Adipocyte (in vitro differentiated cells): ENCODE data around the gene GYG1.

Experiments
- DNase-seq: peaks from one replicate; pipeline ENCODE4 v3.0.0-alpha.2; 2015; ENCODE audit warnings: low read depth
- H3K27me3 ChIP-seq: replicated peaks from 2 replicates; pipeline ENCODE4 v1.7.0; 2013; ENCODE audit warnings: mild to moderate bottlenecking, low read length, moderate library complexity; ENCODE audit not compliant: control insufficient read depth, insufficient read depth
- H3K36me3 ChIP-seq: 2 replicates; pipeline ENCODE4 v1.7.0; 2013; ENCODE audit warnings: low read length, mild to moderate bottlenecking, moderate library complexity; ENCODE audit not compliant: control insufficient read depth, insufficient read depth, severe bottlenecking
- H3K4me1 ChIP-seq: 2 replicates; pipeline ENCODE4 v1.7.0; 2013; ENCODE audit warnings: mild to moderate bottlenecking, low read length, moderate library complexity; ENCODE audit not compliant: control insufficient read depth, insufficient read depth
- H3K4me3 ChIP-seq: 2 replicates; pipeline ENCODE4 v1.7.0; 2013; ENCODE audit warnings: mild to moderate bottlenecking, low read length, moderate library complexity
- H3K9ac ChIP-seq: 2 replicates; pipeline ENCODE4 v1.7.0; 2013; ENCODE audit warnings: mild to moderate bottlenecking, low read length, moderate library complexity
- H3K9me3 ChIP-seq: 2 replicates; pipeline ENCODE4 v1.7.0; 2013; ENCODE audit warnings: mild to moderate bottlenecking, low read length, moderate library complexity; ENCODE audit not compliant: control insufficient read depth

Gene GYG1

DNA sequence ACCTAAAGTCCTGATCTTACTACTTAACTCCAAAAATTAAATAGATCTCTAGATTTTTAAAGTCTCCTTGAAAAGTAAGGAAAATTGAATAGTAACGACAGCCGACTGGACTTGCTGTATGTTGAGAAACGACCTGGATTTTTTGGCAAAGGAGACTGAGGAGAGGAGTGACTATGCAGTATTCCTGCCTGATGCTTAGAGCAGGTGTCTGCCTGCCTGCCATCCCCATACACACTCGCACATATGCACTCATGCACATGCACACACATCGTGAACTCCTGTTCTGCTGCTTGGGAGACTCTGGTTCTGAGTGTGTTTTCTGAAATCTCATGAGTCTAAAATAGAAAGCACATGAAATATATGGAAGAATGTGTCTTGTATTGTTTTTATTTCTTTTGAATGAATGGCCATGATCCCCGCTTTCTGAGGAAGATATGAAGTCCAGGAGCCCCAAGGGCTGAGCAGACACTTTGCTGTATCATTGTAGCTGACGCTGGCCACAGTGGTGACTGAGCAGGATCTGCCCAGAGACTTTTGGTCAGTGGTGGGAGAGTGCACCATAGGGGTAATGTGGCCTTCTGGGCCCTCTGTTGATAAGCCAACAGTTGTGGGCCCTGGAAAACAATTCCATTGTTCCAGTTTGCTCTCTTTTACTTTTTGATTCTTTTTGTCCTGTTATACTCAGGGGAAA, 16.4 kb downstream of the GYG1 start:
- no peaks in the 10 kb centered on the region for H3K9me3 ChIP-seq
- no peak overlapping the region for H3K9ac ChIP-seq
- H3K27me3 ChIP-seq: no peaks in the 10 kb centered on the region
- no peak for DNase-seq
- H3K4me1 ChIP-seq: peaks cover 15% of the 10 kb centered on the region
- no peak overlapping the region for H3K4me3 ChIP-seq
- peaks cover 54% of the 10 kb centered on the region for H3K36me3 ChIP-seq

DNA sequence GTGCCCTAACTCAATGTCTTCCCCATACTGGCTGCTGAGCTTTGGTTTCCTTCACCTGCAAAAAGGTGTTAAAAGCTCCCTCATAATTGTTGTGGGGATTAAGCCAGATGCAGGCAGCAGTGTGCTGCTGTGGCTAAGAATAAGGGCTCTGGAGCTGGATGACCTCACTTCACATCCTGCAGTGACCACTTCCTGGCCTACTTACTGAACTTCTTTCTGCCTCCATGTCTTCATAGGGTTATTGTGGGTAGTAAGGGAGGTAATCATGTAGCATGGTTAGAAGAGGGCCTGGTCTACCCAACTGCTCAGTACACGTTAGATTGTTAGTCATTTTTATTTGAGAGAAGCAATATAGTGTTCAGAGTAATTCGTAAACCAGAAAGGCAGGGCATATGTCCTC, 18.4 kb downstream of the GYG1 start:
- Histone ChIP-seq H3K9ac (no peak overlapping the region), H3K4me1 (peaks cover 14% of the 10 kb centered on the region), H3K4me3 (no peak overlapping the region), H3K27me3 (no peaks in the 10 kb centered on the region), H3K9me3 (no peaks in the 10 kb centered on the region), H3K36me3 (peaks cover 68% of the 10 kb centered on the region)
- DNase-seq: no peak

DNA sequence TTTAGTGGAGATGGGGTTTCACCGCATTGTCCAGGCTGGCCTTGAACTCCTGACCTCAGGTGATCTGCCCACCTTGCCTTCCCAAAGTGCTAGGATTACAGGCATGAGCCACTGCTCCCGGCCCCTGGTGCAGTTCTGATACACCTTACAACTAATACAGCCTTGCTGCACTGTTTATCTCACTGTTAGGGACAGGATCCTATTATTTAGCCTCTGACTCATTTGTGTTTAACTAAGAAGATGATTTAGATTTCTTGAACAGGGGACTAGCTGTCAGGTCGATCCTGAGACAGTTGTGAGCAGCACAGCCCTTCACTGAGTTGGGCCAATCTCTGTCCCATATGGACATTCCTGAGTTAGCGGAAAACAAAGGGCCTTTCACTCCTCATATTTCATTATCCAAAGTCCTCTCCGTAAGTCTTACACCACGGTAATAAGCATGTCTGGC, 19.2 kb downstream of the GYG1 start:
- no peak overlapping the region for H3K4me3 ChIP-seq

DNA sequence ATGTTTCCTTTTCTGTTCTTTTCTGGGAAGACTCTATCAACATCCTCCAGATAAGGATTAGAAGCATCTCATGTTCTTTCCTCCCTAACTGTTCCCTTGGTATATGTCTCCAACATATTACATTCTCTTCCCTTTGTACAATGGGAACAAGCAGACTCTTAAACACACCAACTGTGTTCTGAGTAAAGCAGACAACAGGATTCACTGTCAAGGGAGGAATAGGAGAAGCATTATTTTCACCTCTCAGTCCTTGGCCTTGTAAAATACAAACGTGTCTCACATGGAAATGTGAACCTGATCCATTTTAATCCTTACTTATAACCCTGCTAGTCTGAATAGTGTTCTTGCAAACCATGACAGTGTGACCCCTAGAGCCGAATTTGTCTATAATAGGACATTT, 19.6 kb downstream of the GYG1 start:
- H3K9me3 ChIP-seq: no peaks in the 10 kb centered on the region
- no peak overlapping the region for H3K9ac ChIP-seq
- no peak overlapping the region for H3K4me3 ChIP-seq
- no peaks in the 10 kb centered on the region for H3K27me3 ChIP-seq
- no peak for DNase-seq
- H3K4me1 ChIP-seq: peaks cover 13% of the 10 kb centered on the region
- peaks cover 64% of the 10 kb centered on the region for H3K36me3 ChIP-seq

More for the DNA sequence above, 19.2 kb downstream of the GYG1 start:
- peaks cover 14% of the 10 kb centered on the region for H3K4me1 ChIP-seq
- DNase-seq: no peak
- no peaks in the 10 kb centered on the region for H3K27me3 ChIP-seq
- no peak overlapping the region for H3K9ac ChIP-seq
- no peaks in the 10 kb centered on the region for H3K9me3 ChIP-seq
- peaks cover 67% of the 10 kb centered on the region for H3K36me3 ChIP-seq

DNA sequence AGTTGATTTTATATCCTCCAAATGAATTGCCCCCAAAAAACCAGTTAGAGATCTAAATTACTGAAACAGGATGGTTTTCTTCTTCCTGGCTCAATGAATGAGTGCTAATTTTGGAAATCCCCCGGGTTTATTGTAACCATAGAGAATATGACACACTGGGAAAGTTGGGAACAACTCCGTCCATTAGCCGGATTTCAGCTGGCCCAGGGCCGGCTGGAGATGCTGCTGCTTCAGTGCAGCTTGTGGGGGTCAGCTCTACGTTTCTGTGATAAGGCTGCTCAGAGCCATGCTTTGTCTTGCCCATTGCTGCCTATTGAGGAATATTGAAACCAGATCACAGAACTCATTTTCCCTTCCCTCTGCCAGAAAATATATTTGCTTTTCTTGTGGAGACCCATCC, 20.3 kb downstream of the GYG1 start:
- H3K36me3 ChIP-seq: peaks cover 64% of the 10 kb centered on the region
- H3K4me1 ChIP-seq: peaks cover 18% of the 10 kb centered on the region
- H3K27me3 ChIP-seq: no peaks in the 10 kb centered on the region
- no peaks in the 10 kb centered on the region for H3K9me3 ChIP-seq
- no peak overlapping the region for H3K4me3 ChIP-seq
- DNase-seq: no peak
- H3K9ac ChIP-seq: no peak overlapping the region

DNA sequence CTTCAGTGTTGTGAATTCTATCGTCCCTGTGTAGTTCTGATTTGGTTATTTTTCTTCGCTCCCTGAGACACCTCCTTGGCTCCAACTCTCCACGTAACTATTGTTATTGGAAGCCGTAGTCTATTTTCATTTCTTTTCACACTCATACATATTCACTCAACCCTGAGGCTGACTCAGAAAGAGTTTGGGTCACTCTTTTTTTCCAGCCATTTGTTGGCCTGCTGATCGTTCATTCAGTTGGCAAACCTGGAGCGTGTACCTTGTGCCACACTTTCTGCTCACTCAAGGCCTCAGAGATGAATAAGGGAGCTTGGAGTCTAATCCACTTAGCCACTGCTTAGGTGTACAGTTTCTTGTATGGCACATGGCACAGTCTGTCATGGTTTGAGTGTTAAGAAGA, 22.4 kb downstream of the GYG1 start:
- Histone ChIP-seq H3K9ac (no peak overlapping the region), H3K9me3 (no peaks in the 10 kb centered on the region), H3K4me1 (peaks cover 35% of the 10 kb centered on the region), H3K36me3 (peaks cover 47% of the 10 kb centered on the region), H3K4me3 (no peak overlapping the region), H3K27me3 (no peaks in the 10 kb centered on the region)
- no peak for DNase-seq

DNA sequence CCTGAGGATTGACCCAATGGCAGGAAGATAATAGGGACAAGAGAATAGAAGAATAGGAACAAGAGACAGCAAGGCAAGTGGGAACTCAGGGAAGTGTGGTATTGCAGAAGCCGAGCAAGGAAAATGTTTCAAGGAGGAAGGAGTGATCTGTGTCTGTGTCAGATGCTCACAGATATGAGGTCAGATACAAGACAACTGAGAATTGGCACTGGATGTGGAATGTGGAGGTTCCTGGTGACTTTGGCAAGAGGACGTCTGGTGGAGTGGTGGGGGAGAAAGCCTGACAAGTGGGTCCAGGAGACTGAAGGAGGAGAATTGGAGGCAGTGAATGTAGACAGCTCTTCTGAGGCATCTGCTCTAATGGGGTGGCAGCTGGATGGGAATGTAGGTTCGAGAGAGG, 24.1 kb downstream of the GYG1 start:
- H3K4me3 ChIP-seq: no peak overlapping the region
- H3K9me3 ChIP-seq: no peaks in the 10 kb centered on the region
- peaks cover 51% of the 10 kb centered on the region for H3K4me1 ChIP-seq
- H3K36me3 ChIP-seq: peaks cover 33% of the 10 kb centered on the region
- H3K9ac ChIP-seq: no peak overlapping the region
- H3K27me3 ChIP-seq: no peaks in the 10 kb centered on the region
- no peak for DNase-seq

DNA sequence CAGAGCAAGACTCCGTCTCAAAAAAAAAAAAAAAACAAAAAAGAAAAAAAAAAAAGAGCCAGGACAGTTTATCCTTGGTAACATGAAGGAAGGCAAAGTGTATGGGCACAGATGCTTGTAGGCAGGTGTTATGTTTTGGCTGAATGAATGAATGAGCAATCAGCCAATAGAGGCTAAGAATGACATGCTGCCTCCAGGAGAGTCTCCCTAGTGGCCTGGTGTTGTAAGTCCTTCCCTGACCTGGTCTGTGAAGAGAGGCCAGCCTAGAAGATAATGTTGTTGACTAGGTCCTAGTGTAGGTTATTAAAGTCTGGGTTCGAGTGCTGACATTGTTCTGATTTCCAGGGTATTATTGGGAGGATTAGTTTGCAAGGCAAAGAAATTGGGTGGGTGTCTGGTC, 24.9 kb downstream of the GYG1 start:
- H3K36me3 ChIP-seq: peaks cover 28% of the 10 kb centered on the region
- no peaks in the 10 kb centered on the region for H3K27me3 ChIP-seq
- DNase-seq: no peak
- H3K9ac ChIP-seq: no peak overlapping the region
- H3K9me3 ChIP-seq: no peaks in the 10 kb centered on the region
- peaks cover 54% of the 10 kb centered on the region for H3K4me1 ChIP-seq
- H3K4me3 ChIP-seq: no peak overlapping the region

DNA sequence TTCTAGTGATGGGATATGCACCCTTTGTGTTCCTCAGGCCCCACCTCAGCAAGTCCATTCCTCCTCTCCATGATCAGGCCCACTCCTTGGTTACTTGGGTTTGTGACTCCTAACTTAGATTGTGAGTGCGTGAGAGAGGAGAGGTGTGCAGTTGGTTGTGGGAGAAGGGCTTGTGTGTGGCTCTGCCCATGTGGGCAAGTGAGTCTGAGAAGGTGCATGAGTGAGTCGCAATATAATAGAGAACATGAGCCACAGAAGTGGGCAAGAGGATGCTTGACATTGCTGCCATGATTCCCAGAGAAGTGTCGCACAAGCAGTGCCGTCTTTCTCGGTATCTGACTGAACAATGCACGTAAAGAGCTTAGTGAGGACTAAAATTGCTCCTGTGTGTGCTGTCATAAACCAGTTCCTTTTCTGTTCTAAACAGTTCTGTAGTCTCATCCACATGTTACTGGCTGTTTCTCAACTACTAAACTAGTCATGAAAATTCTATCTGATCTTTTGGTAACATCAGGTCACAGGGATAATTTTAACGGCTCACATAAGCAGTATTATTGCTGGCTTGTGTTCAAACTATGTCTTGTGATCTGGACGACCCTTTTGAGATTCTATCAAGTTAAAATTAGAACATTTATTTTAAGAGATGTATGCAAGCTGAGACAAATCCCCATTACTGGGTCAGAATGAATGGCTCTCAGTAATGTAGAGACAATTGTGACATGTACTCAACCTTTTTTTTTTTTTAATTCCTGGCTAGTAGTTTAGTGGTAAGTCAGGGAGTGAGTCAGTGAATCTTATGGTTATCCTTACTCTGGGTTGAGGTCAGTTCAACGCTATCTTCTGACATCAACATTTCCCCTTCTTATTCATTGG, 25.6 kb downstream of the GYG1 start:
- DNase-seq: peak; percentile 68
- Histone ChIP-seq H3K9me3 (no peaks in the 10 kb centered on the region), H3K4me3 (no peak overlapping the region), H3K9ac (peak overlapping the region; percentile 24), H3K4me1 (peaks cover 51% of the 10 kb centered on the region), H3K36me3 (peaks cover 30% of the 10 kb centered on the region), H3K27me3 (no peaks in the 10 kb centered on the region)

DNA sequence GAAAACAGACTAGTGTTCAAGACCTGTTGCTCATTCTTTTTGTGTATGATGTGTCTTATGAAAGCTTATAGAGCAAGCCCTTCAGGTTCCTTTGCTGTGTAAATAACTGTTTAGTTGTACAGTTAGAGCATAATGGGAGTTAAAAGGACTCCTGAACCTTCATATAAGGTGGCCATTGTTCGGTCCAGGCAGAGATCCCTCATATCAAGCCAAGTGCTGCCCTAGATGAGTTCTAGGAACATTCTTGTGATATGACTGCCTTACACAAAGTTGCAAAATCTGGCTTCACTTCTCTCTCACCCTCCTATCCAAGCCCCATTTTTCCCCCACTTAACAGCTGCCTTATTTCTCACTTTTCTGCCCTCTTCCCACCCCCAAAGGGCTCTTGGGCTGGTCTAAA, 26.9 kb downstream of the GYG1 start:
- H3K36me3 ChIP-seq: peaks cover 23% of the 10 kb centered on the region
- H3K27me3 ChIP-seq: no peaks in the 10 kb centered on the region
- DNase-seq: peak; percentile 53
- H3K4me3 ChIP-seq: no peak overlapping the region
- H3K9ac ChIP-seq: no peak overlapping the region
- H3K9me3 ChIP-seq: no peaks in the 10 kb centered on the region
- H3K4me1 ChIP-seq: peaks cover 51% of the 10 kb centered on the region

DNA sequence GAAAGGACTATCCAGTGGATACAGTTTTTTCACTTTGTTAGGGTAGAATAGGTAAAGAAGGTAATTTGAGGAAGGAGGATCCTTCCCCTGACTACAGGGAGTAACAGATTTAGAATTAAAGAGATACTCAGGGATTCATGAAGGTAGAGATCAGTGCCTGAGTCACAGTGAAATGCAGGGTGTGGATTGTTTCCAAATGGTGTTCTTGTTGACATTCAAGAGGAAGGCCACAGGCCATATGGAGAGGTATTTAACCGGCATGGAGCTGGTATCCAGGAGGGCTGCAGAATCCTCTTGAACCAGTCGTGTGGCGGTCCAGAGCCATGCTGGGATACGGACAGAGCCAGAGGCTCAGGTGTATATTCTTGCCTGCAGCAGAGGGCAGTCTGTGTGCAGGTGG, 28.2 kb downstream of the GYG1 start:
- no peak for DNase-seq
- H3K4me1 ChIP-seq: peaks cover 51% of the 10 kb centered on the region
- no peak overlapping the region for H3K4me3 ChIP-seq
- peaks cover 1% of the 10 kb centered on the region for H3K9me3 ChIP-seq
- no peak overlapping the region for H3K9ac ChIP-seq
- H3K36me3 ChIP-seq: peaks cover 28% of the 10 kb centered on the region
- no peaks in the 10 kb centered on the region for H3K27me3 ChIP-seq
